Lung (tissue), 12 donors: ENCODE results near the gene PCDH19. TPM values are rescaled to one million over a fixed set of nuclear protein-coding genes. Genes with fewer than 3 reads are reported as not detected.

ENCODE experiments used
- ATAC-seq: fragments of 200-7000 bp; cut with Tn5 transposase; one replicate; pipeline ENCODE4 v1.9.1; 2020; ENCODE audit warnings: moderate number of reproducible peaks; ENCODE audit not compliant: insufficient read depth, low FRiP score
- DNase-seq, 3 donors: peaks; one replicate each; pipeline ENCODE4 v3.0.0-alpha.2; 2013 to 2017
- H3K27ac ChIP-seq, 2 donors: one replicate each; pipeline ENCODE4 v1.5.1; 2013; ENCODE audit warnings: mild to moderate bottlenecking in 2 of 2, moderate library complexity in 2 of 2, control low read depth in 1 of 2, inconsistent platforms in 1 of 2, low read depth in 1 of 2, low read length in 1 of 2
- H3K27me3 ChIP-seq, 3 donors: one replicate each; pipeline ENCODE4 v1.5.1; 2013; ENCODE audit warnings: low read length in 2 of 3; ENCODE audit not compliant: control insufficient read depth in 3 of 3, insufficient read depth in 3 of 3
- H3K36me3 ChIP-seq, 4 donors: one replicate each; pipeline ENCODE4 v1.5.1; 2013; ENCODE audit warnings: low read length in 4 of 4, mild to moderate bottlenecking in 1 of 4, moderate library complexity in 1 of 4; ENCODE audit not compliant: control insufficient read depth in 4 of 4, insufficient read depth in 4 of 4
- H3K4me1 ChIP-seq, 5 donors: one replicate each; pipeline ENCODE4 v1.5.1; 2013; ENCODE audit warnings: low read length in 5 of 5, mild to moderate bottlenecking in 2 of 5, moderate library complexity in 1 of 5; ENCODE audit not compliant: control insufficient read depth in 5 of 5, insufficient read depth in 5 of 5
- H3K4me3 ChIP-seq: one replicate; pipeline ENCODE4 v1.5.1; 2013; ENCODE audit warnings: mild to moderate bottlenecking, control low read depth, moderate library complexity
- H3K9ac ChIP-seq, 2 donors: one replicate each; pipeline ENCODE4 v1.5.1; 2013; ENCODE audit warnings: low read length in 2 of 2, control low read depth in 1 of 2; ENCODE audit not compliant: insufficient read depth in 1 of 2
- H3K9me3 ChIP-seq, 4 donors: one replicate each; pipeline ENCODE4 v1.5.1; 2013; ENCODE audit warnings: low read length in 3 of 4, mild to moderate bottlenecking in 1 of 4, moderate library complexity in 1 of 4; ENCODE audit not compliant: control insufficient read depth in 4 of 4, insufficient read depth in 3 of 4
- CTCF ChIP-seq: IDR thresholded peaks from 2 replicates; pipeline ENCODE4 v1.5.1; 2012; ENCODE audit warnings: mild to moderate bottlenecking; ENCODE audit errors: control extremely low read depth, extremely low read depth
- WGBS, 2 donors: extraction: QIAGEN DNeasy Blood & Tissue Kit; methylation state at CpG; one replicate each; pipeline ENCODE4 v1.1.7; 2013; 5-methylcytosine and 5-hydroxymethylcytosine counted together
- polyA plus RNA-seq, 2 donors: library from polyadenylated mRNA; stranded (reverse); fragments of 200-250 nt; gene quantifications; one replicate each; pipeline ENCODE4 v1.2.1, GENCODE V29; 2013
- total RNA-seq, 2 donors: library from RNA; depleted of rRNA in 1 of 2; stranded (reverse); fragments of >200 nt in 1 of 2; gene quantifications; one replicate each; pipeline ENCODE4 v1.2.1, GENCODE V29; 2014 to 2021
- donor health status: control.
- donor health status: control.
- donor health status: Bipolar disorder and iron deficiency.
- donor health status: healthy.
- donor health status: DM: yes; HTN: yes; CAD: no.

Gene PCDH19
- total and polyA plus RNA-seq, 4 donors: 0.01 to 0.97 (median 0.19) TPM

- Histone ChIP-seq H3K4me1 (peaks cover 0 to 5% (median 0%) of the 10 kb centered on the region in 5 donors), H3K36me3 (no peaks in the 10 kb centered on the region), H3K4me3 (no peak overlapping the region), H3K27me3 (peaks cover 5 to 42% (median 19%) of the 10 kb centered on the region in 3 donors), H3K9ac (no peak overlapping the region), H3K27ac (no peak overlapping the region), H3K9me3 (peaks cover 0 to 8% (median 0%) of the 10 kb centered on the region in 4 donors)
- ATAC-seq (peak; percentile 46), DNase-seq (peak; percentile 45 to 80 (median 79))
- 1 to 5% methylated on average over 5 of the region's 5 CpGs for whole genome bisulfite sequencing, 2 donors
- peak; percentile 14 for TF ChIP-seq CTCF
These were observed 3.2 kb upstream of the PCDH19 start for GRCh38 chrX:100413229-100413628.

GRCh38 chrX:100411802-100412715 lies 2.0 kb upstream of the PCDH19 start:
- no peak overlapping the region for H3K9ac ChIP-seq
- no peak overlapping the region for H3K27ac ChIP-seq
- DNase-seq (no peak), ATAC-seq (no peak)
- H3K9me3 ChIP-seq: peaks cover 0 to 20% (median 0%) of the 10 kb centered on the region in 4 donors
- TF ChIP-seq CTCF: no peak
- 11 to 35% methylated on average over 36 of the region's 36 CpGs for WGBS, 2 donors
- H3K4me3 ChIP-seq: no peak overlapping the region
- peaks cover 5 to 45% (median 28%) of the 10 kb centered on the region in 3 donors for H3K27me3 ChIP-seq
- peaks cover 0 to 3% (median 0%) of the 10 kb centered on the region in 5 donors for H3K4me1 ChIP-seq
- no peaks in the 10 kb centered on the region for H3K36me3 ChIP-seq

GRCh38 chrX:100410901-100411801 lies 1.1 kb upstream of the PCDH19 start:
- no peak overlapping the region for H3K4me3 ChIP-seq
- peak in 1 of 3 donors; percentile 32 for DNase-seq
- no peak for TF ChIP-seq CTCF
- H3K27ac ChIP-seq: no peak overlapping the region
- no peaks in the 10 kb centered on the region for H3K36me3 ChIP-seq
- H3K4me1 ChIP-seq: peaks cover 0 to 3% (median 0%) of the 10 kb centered on the region in 5 donors
- peaks cover 0 to 27% (median 0%) of the 10 kb centered on the region in 4 donors for H3K9me3 ChIP-seq
- peaks cover 5 to 52% (median 37%) of the 10 kb centered on the region in 3 donors for H3K27me3 ChIP-seq
- WGBS, 2 donors: 3 to 34% methylated on average over 33 to 53 of the region's 53 CpGs
- H3K9ac ChIP-seq: no peak overlapping the region
- no peak for ATAC-seq
